ENCODE measurements around the gene GPC6. TPM values are rescaled to one million over a fixed set of nuclear protein-coding genes. Genes with fewer than 3 reads are reported as not detected.

The GPC6 gene
- total RNA-seq, 1 donor from 2014 or later, result 13.8 TPM

GRCh38 chr13:93399212-93399611 lies 172.6 kb downstream of the GPC6 start:
- no peaks in the 10 kb centered on the region for H3K4me1 ChIP-seq
- no peak for DNase-seq (ENCODE audit: extremely low spot score in 2 of 2)
- H3K27me3 ChIP-seq, result no peaks in the 10 kb centered on the region
- no peak overlapping the region for H3K4me3 ChIP-seq
- TF ChIP-seq POLR2AphosphoS5 (IDR thresholded peaks at IDR 0.05; ENCODE audit: insufficient read depth in 1 of 2, low read depth in 1 of 2), result no peak
- no peak for TF ChIP-seq POLR2A (IDR thresholded peaks at IDR 0.05)
- no peak for TF ChIP-seq CTCF (IDR thresholded peaks at IDR 0.05)
- H3K9me3 ChIP-seq, result no peaks in the 10 kb centered on the region
- no peaks in the 10 kb centered on the region for H3K36me3 ChIP-seq
- H3K27ac ChIP-seq, result no peak overlapping the region
- intact Hi-C loops (cut with DNase I), result no loop called here

GRCh38 chr13:93406136-93406535 lies 179.5 kb downstream of the GPC6 start:
- Histone ChIP-seq H3K4me3 (no peak overlapping the region), H3K4me1 (no peaks in the 10 kb centered on the region), H3K27ac (no peak overlapping the region), H3K36me3 (no peaks in the 10 kb centered on the region), H3K27me3 (no peaks in the 10 kb centered on the region), H3K9me3 (no peaks in the 10 kb centered on the region)
- DNase-seq (ENCODE audit: extremely low spot score in 2 of 2), result no peak
- TF ChIP-seq POLR2AphosphoS5 (IDR thresholded peaks at IDR 0.05; ENCODE audit: insufficient read depth in 1 of 2, low read depth in 1 of 2) (no peak), CTCF (IDR thresholded peaks at IDR 0.05) (no peak), POLR2A (IDR thresholded peaks at IDR 0.05) (no peak)
- intact Hi-C loops (cut with DNase I), result no loop called here

GRCh38 chr13:93407551-93407950 lies 180.9 kb downstream of the GPC6 start:
- H3K27me3 ChIP-seq, result no peaks in the 10 kb centered on the region
- no peak overlapping the region for H3K4me3 ChIP-seq
- intact Hi-C loops (cut with DNase I), result no loop called here
- H3K36me3 ChIP-seq, result no peaks in the 10 kb centered on the region
- TF ChIP-seq POLR2A (IDR thresholded peaks at IDR 0.05), result no peak
- no peak for TF ChIP-seq CTCF (IDR thresholded peaks at IDR 0.05)
- no peak for TF ChIP-seq POLR2AphosphoS5 (IDR thresholded peaks at IDR 0.05; ENCODE audit: insufficient read depth in 1 of 2, low read depth in 1 of 2)
- no peak overlapping the region for H3K27ac ChIP-seq
- H3K4me1 ChIP-seq, result no peaks in the 10 kb centered on the region
- no peaks in the 10 kb centered on the region for H3K9me3 ChIP-seq
- DNase-seq (ENCODE audit: extremely low spot score in 2 of 2), result no peak

GRCh38 chr13:93409001-93409400 lies 182.4 kb downstream of the GPC6 start:
- no peak for DNase-seq (ENCODE audit: extremely low spot score in 2 of 2)
- H3K4me1 ChIP-seq, result no peaks in the 10 kb centered on the region
- intact Hi-C loops (cut with DNase I), result no loop called here
- no peaks in the 10 kb centered on the region for H3K27me3 ChIP-seq
- no peak overlapping the region for H3K27ac ChIP-seq
- H3K36me3 ChIP-seq, result no peaks in the 10 kb centered on the region
- no peaks in the 10 kb centered on the region for H3K9me3 ChIP-seq
- TF ChIP-seq CTCF (IDR thresholded peaks at IDR 0.05), result no peak
- no peak for TF ChIP-seq POLR2AphosphoS5 (IDR thresholded peaks at IDR 0.05; ENCODE audit: insufficient read depth in 1 of 2, low read depth in 1 of 2)
- TF ChIP-seq POLR2A (IDR thresholded peaks at IDR 0.05), result no peak
- no peak overlapping the region for H3K4me3 ChIP-seq

GRCh38 chr13:93409816-93410215 lies 183.2 kb downstream of the GPC6 start:
- H3K9me3 ChIP-seq, result no peaks in the 10 kb centered on the region
- no peak for DNase-seq (ENCODE audit: extremely low spot score in 2 of 2)
- no peak for TF ChIP-seq POLR2A (IDR thresholded peaks at IDR 0.05)
- no peak for TF ChIP-seq POLR2AphosphoS5 (IDR thresholded peaks at IDR 0.05; ENCODE audit: insufficient read depth in 1 of 2, low read depth in 1 of 2)
- no peak for TF ChIP-seq CTCF (IDR thresholded peaks at IDR 0.05)
- H3K4me1 ChIP-seq, result no peaks in the 10 kb centered on the region
- intact Hi-C loops (cut with DNase I), result no loop called here
- no peak overlapping the region for H3K27ac ChIP-seq
- no peak overlapping the region for H3K4me3 ChIP-seq
- H3K27me3 ChIP-seq, result no peaks in the 10 kb centered on the region
- no peaks in the 10 kb centered on the region for H3K36me3 ChIP-seq

Data from vagina (tissue), 2 donors.